H1 (cell line): ENCODE results near the gene PSMC3. TPM values are rescaled to one million over a fixed set of nuclear protein-coding genes. Genes with fewer than 3 reads are reported as not detected.

Source experiments
- CTCF ChIA-PET: fragments of 300-600 bp; sonication (Branson Sonifier 250); formaldehyde crosslinking; loops from one replicate; lab custom pipeline; 2021; ENCODE audit not compliant: partially characterized antibody; lab: Charles Lee
- POLR2A ChIA-PET: fragments of 300-600 bp; sonication (Branson Sonifier 250); formaldehyde crosslinking; loops from one replicate; lab custom pipeline; 2021; ENCODE audit warnings: inconsistent platforms; ENCODE audit not compliant: partially characterized antibody; lab: Charles Lee
- DNase-seq, 2 experiments: peaks; one replicate each; pipeline versions ENCODE4 v3.0.0 to v3.0.0-alpha.2; 2010 to 2022; ENCODE audit warnings: low spot score in 2 of 2, low read depth in 1 of 2, mixed read lengths in 1 of 2
- FAIRE-seq: peaks from 2 replicates; lab custom pipeline; 2011; peaks lifted over from hg19 to GRCh38; lab: Jason Lieb, UNC
- H2AFZ ChIP-seq: 2 replicates; pipeline ENCODE4 v1.8.1; 2012; ENCODE audit warnings: low read length, inconsistent platforms
- H2AK5ac ChIP-seq: 2 replicates; pipeline ENCODE4 v1.6.1; 2013; ENCODE audit warnings: low read depth, low read length
- H2BK120ac ChIP-seq: replicated peaks from 2 replicates; pipeline ENCODE3; 2013; ENCODE audit warnings: low read depth, low read length, inconsistent platforms
- H2BK12ac ChIP-seq: 2 replicates; pipeline ENCODE4 v1.6.1; 2013; ENCODE audit warnings: low read depth, low read length
- H2BK15ac ChIP-seq: 2 replicates; pipeline ENCODE4 v1.6.1; 2013; ENCODE audit warnings: low read length
- H2BK20ac ChIP-seq: 2 replicates; pipeline ENCODE4 v1.6.1; 2013; ENCODE audit warnings: low read length
- H2BK5ac ChIP-seq: 2 replicates; pipeline ENCODE4 v1.6.1; 2013; ENCODE audit warnings: low read depth, low read length
- H3K14ac ChIP-seq: 2 replicates; pipeline ENCODE4 v1.6.1; 2013; ENCODE audit warnings: inconsistent platforms; ENCODE audit not compliant: insufficient read length
- H3K18ac ChIP-seq: 2 replicates; pipeline ENCODE4 v1.6.1; 2013; ENCODE audit warnings: low read length; ENCODE audit errors: extremely low read depth
- H3K23ac ChIP-seq: 2 replicates; pipeline ENCODE4 v1.6.1; 2013; ENCODE audit warnings: inconsistent platforms; ENCODE audit not compliant: insufficient read length
- H3K23me2 ChIP-seq: 2 replicates; pipeline ENCODE4 v1.6.1; 2013; ENCODE audit warnings: low read depth, low read length
- H3K27ac ChIP-seq: 2 replicates; pipeline ENCODE4 v1.6.1; 2011; ENCODE audit warnings: low read depth, low read length, inconsistent platforms
- H3K27me3 ChIP-seq, 4 experiments: replicated peaks in 1 of 4; 1 replicate in 1 of 4; 2 replicates in 3 of 4; pipeline versions ENCODE4 v1.6.1 to v1.8.1; 2011 to 2013; ENCODE audit warnings: low read length in 3 of 4, mild to moderate bottlenecking in 3 of 4, inconsistent platforms in 2 of 4, mixed read lengths in 2 of 4, moderate library complexity in 1 of 4; ENCODE audit not compliant: control insufficient read depth in 3 of 4, insufficient read depth in 3 of 4; ENCODE audit errors: extremely low read depth in 1 of 4
- H3K36me3 ChIP-seq, 4 experiments: 2 replicates each; pipeline versions ENCODE4 v1.6.1 to v1.8.1; 2011 to 2013; ENCODE audit warnings: mild to moderate bottlenecking in 4 of 4, low read length in 3 of 4, moderate library complexity in 2 of 4, control low read depth in 1 of 4, inconsistent platforms in 1 of 4; ENCODE audit not compliant: insufficient read depth in 4 of 4, control insufficient read depth in 2 of 4
- H3K4ac ChIP-seq: replicated peaks from 2 replicates; pipeline ENCODE3; 2013; ENCODE audit warnings: low read length, low read depth, mixed read lengths, inconsistent platforms; ENCODE audit not compliant: insufficient read length
- H3K4me1 ChIP-seq, 4 experiments: replicated peaks in 1 of 4; 1 replicate in 1 of 4; 2 replicates in 3 of 4; pipeline versions ENCODE4 v1.6.1 to v1.8.1; 2011 to 2013; ENCODE audit warnings: low read length in 3 of 4, inconsistent platforms in 2 of 4, mixed read lengths in 1 of 4; ENCODE audit not compliant: insufficient read depth in 4 of 4, control insufficient read depth in 3 of 4
- H3K4me2 ChIP-seq, 2 experiments: 2 replicates each; pipeline versions ENCODE4 v1.6.1 to v1.8.1; 2011 to 2013; ENCODE audit warnings: low read depth in 2 of 2, low read length in 2 of 2, control low read depth in 1 of 2, inconsistent platforms in 1 of 2, mild to moderate bottlenecking in 1 of 2; ENCODE audit not compliant: insufficient read depth in 1 of 2
- H3K4me3 ChIP-seq, 4 experiments: fragments of 200-600, 300-600 bp in 1 of 4; sonication (generic), shearing (Covaris generic), sonication (Bioruptor Twin) in 1 of 4; 2 replicates each; pipeline versions ENCODE4 v1.5.1 to v1.8.1; 2011 to 2016; ENCODE audit warnings: low read length in 4 of 4, low read depth in 3 of 4, control low read depth in 2 of 4, inconsistent platforms in 2 of 4, mild to moderate bottlenecking in 2 of 4, mixed read lengths in 1 of 4, moderate library complexity in 1 of 4; ENCODE audit not compliant: insufficient read depth in 2 of 4; ENCODE audit errors: extremely low read depth in 1 of 4
- H3K56ac ChIP-seq: replicated peaks from 2 replicates; pipeline ENCODE3; 2013; ENCODE audit warnings: low read depth, mild to moderate bottlenecking, mixed read lengths, low read length, inconsistent platforms; ENCODE audit not compliant: insufficient read length
- H3K79me1 ChIP-seq: 2 replicates; pipeline ENCODE4 v1.6.1; 2013; ENCODE audit warnings: low read depth, low read length, control low read depth
- H3K79me2 ChIP-seq, 2 experiments: 2 replicates each; pipeline versions ENCODE4 v1.6.1 to v1.8.1; 2012 to 2013; ENCODE audit warnings: low read length in 2 of 2, mild to moderate bottlenecking in 2 of 2, inconsistent platforms in 1 of 2; ENCODE audit not compliant: insufficient read depth in 2 of 2, control insufficient read depth in 1 of 2
- H3K9ac ChIP-seq, 4 experiments: replicated peaks in 1 of 4; 1 replicate in 1 of 4; 2 replicates in 3 of 4; pipeline versions ENCODE4 v1.6.1 to v1.8.1; 2011 to 2013; ENCODE audit warnings: low read depth in 3 of 4, low read length in 3 of 4, control low read depth in 2 of 4, mild to moderate bottlenecking in 2 of 4, moderate library complexity in 2 of 4, inconsistent platforms in 1 of 4; ENCODE audit errors: extremely low read depth in 1 of 4
- H3K9me3 ChIP-seq, 2 experiments: 2 replicates each; pipeline versions ENCODE4 v1.6.1 to v1.8.1; 2012 to 2013; ENCODE audit warnings: mild to moderate bottlenecking in 2 of 2, moderate library complexity in 2 of 2, control low read depth in 1 of 2, inconsistent platforms in 1 of 2, low read depth in 1 of 2, low read length in 1 of 2, mixed read lengths in 1 of 2; ENCODE audit not compliant: insufficient read depth in 2 of 2
- H4K20me1 ChIP-seq, 2 experiments: replicated peaks in 1 of 2; 2 replicates each; pipeline versions ENCODE3 to v1.8.1; 2011 to 2013; ENCODE audit warnings: inconsistent platforms in 2 of 2, low read length in 2 of 2, mild to moderate bottlenecking in 1 of 2; ENCODE audit not compliant: insufficient read depth in 2 of 2, control insufficient read depth in 1 of 2
- H4K5ac ChIP-seq: 2 replicates; pipeline ENCODE4 v1.6.1; 2013; ENCODE audit warnings: low read length, low read depth, mixed read lengths, inconsistent platforms; ENCODE audit not compliant: insufficient read length
- H4K8ac ChIP-seq: 2 replicates; pipeline ENCODE4 v1.8.0; 2013; ENCODE audit warnings: mild to moderate bottlenecking, moderate library complexity, low read length, inconsistent platforms; ENCODE audit not compliant: insufficient read depth; ENCODE audit errors: extremely low read depth
- H4K91ac ChIP-seq: replicated peaks from 2 replicates; pipeline ENCODE3; 2013; ENCODE audit warnings: low read length, mixed read lengths, inconsistent platforms; ENCODE audit not compliant: insufficient read length
- HDAC6 ChIP-seq: IDR thresholded peaks from one replicate; pipeline ENCODE4 v1.7.1; 2012; ENCODE audit warnings: low read depth, mild to moderate bottlenecking, inconsistent platforms, low read length, moderate library complexity
- KDM1A ChIP-seq: fragments of 200-600, 300-600 bp; sonication (generic); IDR thresholded peaks from 2 replicates; pipeline ENCODE4 v1.7.1; 2016; ENCODE audit warnings: mild to moderate bottlenecking, low read length, borderline replicate concordance
- RNF2 ChIP-seq: fragments of 200-900, 300-1000 bp; sonication (generic); IDR thresholded peaks from 2 replicates; pipeline ENCODE4 v1.7.1; 2016; ENCODE audit warnings: borderline replicate concordance, low read depth, mild to moderate bottlenecking, antibody characterized with exemption, low read length; ENCODE audit not compliant: poor library complexity, severe bottlenecking; ENCODE audit errors: missing control alignments
- WGBS, 2 experiments: shearing (Covaris generic) in 1 of 2; methylation state at CpG; one replicate each; pipeline versions ENCODE4 v1.1.6 to v1.1.7; 2013 to 2015; ENCODE audit warnings: low lambda C conversion rate in 2 of 2, mixed read lengths in 2 of 2, inconsistent platforms in 1 of 2, low coverage in 1 of 2, missing lambda C conversion rate in 1 of 2; ENCODE audit not compliant: insufficient replicate concordance in 2 of 2, insufficient coverage in 1 of 2, insufficient read length in 1 of 2; ENCODE audit errors: extremely low coverage in 1 of 2, missing lambda C conversion rate in 1 of 2; 5-methylcytosine and 5-hydroxymethylcytosine counted together
- polyA plus RNA-seq, 7 experiments: library from polyadenylated mRNA; depleted of rRNA in 3 of 7; stranded (reverse) in 5 of 7; unstranded in 2 of 7; fragments of >200 nt in 5 of 7; fragments of 200-250 nt in 2 of 7; gene quantifications; 1 replicate in 5 of 7; 2 replicates in 1 of 7; 4 replicates in 1 of 7; pipeline versions ENCODE4 v1.2.1 to v1.2.3, GENCODE V29; 2011 to 2013; ENCODE audit warnings: missing spikeins in 2 of 7, mixed read lengths in 2 of 7
- total RNA-seq: library from RNA; stranded (reverse); fragmentation: NEBNext Ultra II Directional; extraction: Animal tissue kit (Norgen Biotek cat#: 25700); gene quantifications from 2 replicates; pipeline ENCODE4 v1.2.1, GENCODE V29; 2021
- TF ChIP-seq, protein P1 (sequence below): IDR thresholded peaks from 2 replicates; pipeline ENCODE4 v1.6.1; 2011; ENCODE audit warnings: low read length, improper control_type of control experiment

Gene PSMC3
- total and polyA plus RNA-seq, 2 of the 8 experiments (the other 6 are each of a cell fraction or from before 2014, with no cell fraction given) = 105 to 160 TPM

DNA sequence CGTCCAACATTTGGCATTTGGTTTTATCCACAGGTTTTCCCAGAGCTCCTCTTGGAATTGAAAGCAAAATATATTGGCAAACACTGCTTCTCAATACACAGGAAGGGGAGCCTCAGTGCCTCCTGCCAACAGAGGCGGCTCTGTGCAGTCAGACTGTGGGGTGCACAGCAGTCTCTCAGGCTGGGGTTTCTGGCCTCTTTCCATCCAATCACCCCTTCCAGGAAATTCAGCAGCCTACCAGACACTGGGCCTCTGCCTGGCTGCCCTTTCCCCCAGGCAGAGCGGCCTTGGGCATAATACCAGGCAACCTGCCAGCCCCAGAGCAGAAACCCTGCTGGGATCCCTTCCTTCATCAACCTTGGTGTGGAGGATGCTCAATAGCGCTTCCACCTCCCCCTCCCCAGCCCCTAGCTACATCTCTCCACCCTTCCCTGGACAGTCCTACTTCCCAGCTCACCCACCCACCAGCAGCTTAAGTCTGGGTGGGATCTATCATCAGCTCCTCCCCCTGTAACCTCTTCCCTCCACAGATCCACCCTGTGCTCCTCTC is 40.5 kb upstream of the PSMC3 start:
- Histone ChIP-seq H4K8ac (no peak overlapping the region; the same call in 1 of the 2 replicates), H3K27me3 (no peaks in the 10 kb centered on the region), H3K4ac (no peak overlapping the region)
- TF ChIP-seq HDAC6 (no peak), RNF2 (no peak), KDM1A (no peak)
- TF ChIP-seq, protein P1, sequence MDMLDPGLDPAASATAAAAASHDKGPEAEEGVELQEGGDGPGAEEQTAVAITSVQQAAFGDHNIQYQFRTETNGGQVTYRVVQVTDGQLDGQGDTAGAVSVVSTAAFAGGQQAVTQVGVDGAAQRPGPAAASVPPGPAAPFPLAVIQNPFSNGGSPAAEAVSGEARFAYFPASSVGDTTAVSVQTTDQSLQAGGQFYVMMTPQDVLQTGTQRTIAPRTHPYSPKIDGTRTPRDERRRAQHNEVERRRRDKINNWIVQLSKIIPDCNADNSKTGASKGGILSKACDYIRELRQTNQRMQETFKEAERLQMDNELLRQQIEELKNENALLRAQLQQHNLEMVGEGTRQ = no peak
- TF ChIP-seq, all 59 proteins: peak for 0
- Histone ChIP-seq H2BK120ac (no peak overlapping the region), H2AFZ (no peak overlapping the region), H3K18ac (no peak overlapping the region), H2BK12ac (no peak overlapping the region), H3K4me2 (no peak overlapping the region), H2BK20ac (no peak overlapping the region), H3K79me1 (peaks cover 10% of the 10 kb centered on the region), H3K23me2 (no peaks in the 10 kb centered on the region), H3K23ac (no peak overlapping the region), H4K91ac (no peak overlapping the region), H3K79me2 (peaks cover 0 to 16% of the 10 kb centered on the region in 2 experiments; a peak in 2 of 4 replicates), H3K4me1 (peaks cover 11 to 37% (median 23%) of the 10 kb centered on the region in 4 experiments), H4K20me1 (peaks cover 0 to 18% of the 10 kb centered on the region in 2 experiments), H4K5ac (no peak overlapping the region), H2AK5ac (no peak overlapping the region), H3K27ac (no peak overlapping the region), H3K9me3 (no peaks in the 10 kb centered on the region), H2BK15ac (no peak overlapping the region), H3K14ac (no peak overlapping the region), H2BK5ac (no peak overlapping the region; the same call in 1 of the 2 replicates), H3K56ac (no peak overlapping the region), H3K4me3 (no peak overlapping the region), H3K9ac (no peak overlapping the region), H3K36me3 (peaks cover 4 to 46% (median 18%) of the 10 kb centered on the region in 4 experiments; a peak in 6 of 8 replicates)
- ChIA-PET CTCF (interaction anchor here (0.6 to 1.4 kb wide), 6 partner anchors 28 to 570 kb away, joined by 3 to 6 read pairs (median 4); no protein-coding TSS in a partner anchor), POLR2A (interaction anchor here (0.9 to 1.7 kb wide), 3 partner anchors 11 to 111 kb away, joined by 3 to 6 read pairs (median 3); no protein-coding TSS in a partner anchor)
- FAIRE-seq = no peak
- WGBS, 2 experiments = 75% methylated on average over 4 of the region's 4 CpGs; no CpG with 5 or more reads in 1 of the 2 experiments
- no peak for DNase-seq
